Measurements from ENCODE around the gene HRH1. TPM values are rescaled to one million over a fixed set of nuclear protein-coding genes. Genes with fewer than 3 reads are reported as not detected.

HRH1 gene
- total RNA-seq, 1 experiment from 2014 or later: 1.3 TPM

GRCh38 chr3:11224870-11225229 lies 70.6 kb downstream of the HRH1 start:
- peak overlapping the region; percentile 89 for H3K4me3 Mint-ChIP-seq (ENCODE audit: unreplicated experiment)
- H3K27ac Mint-ChIP-seq (ENCODE audit: unreplicated experiment): peak overlapping the region; percentile 83
- Histone ChIP-seq H3K36me3 (ENCODE audit: control insufficient read depth, insufficient read depth, low read length) (no peaks in the 10 kb centered on the region), H3K4me1 (no peaks in the 10 kb centered on the region), H3K27me3 (replicated peaks; ENCODE audit: control insufficient read depth, insufficient read depth, low read length) (no peaks in the 10 kb centered on the region), H3K9me3 (no peaks in the 10 kb centered on the region), H3K4me3 (ENCODE audit: low read depth, low read length) (peak overlapping the region; percentile 54)
- H3K27me3 Mint-ChIP-seq (ENCODE audit: insufficient read depth, unreplicated experiment): no peaks in the 10 kb centered on the region
- intact Hi-C loops (cut with micrococcal nuclease; ENCODE audit: unreplicated experiment): no loop called here
- BruUV-seq (replicated peaks): TSS peak; percentile 70
- no peak for DNase-seq
- H3K36me3 Mint-ChIP-seq (ENCODE audit: insufficient read depth, unreplicated experiment): peaks cover 6% of the 10 kb centered on the region
- POLR2A ChIA-PET: no interaction called here
- TF ChIP-seq CTCF (IDR thresholded peaks at IDR 0.05; ENCODE audit: insufficient read depth in 1 of 2, low read depth in 1 of 2, low read length in 1 of 2, severe bottlenecking in 1 of 2, unreplicated experiment in 1 of 2): no peak
- no peaks in the 10 kb centered on the region for H3K9me3 Mint-ChIP-seq (ENCODE audit: unreplicated experiment)
- CTCF ChIA-PET: no interaction called here
- no peaks in the 10 kb centered on the region for H3K4me1 Mint-ChIP-seq (ENCODE audit: low read depth, unreplicated experiment)

DNA sequence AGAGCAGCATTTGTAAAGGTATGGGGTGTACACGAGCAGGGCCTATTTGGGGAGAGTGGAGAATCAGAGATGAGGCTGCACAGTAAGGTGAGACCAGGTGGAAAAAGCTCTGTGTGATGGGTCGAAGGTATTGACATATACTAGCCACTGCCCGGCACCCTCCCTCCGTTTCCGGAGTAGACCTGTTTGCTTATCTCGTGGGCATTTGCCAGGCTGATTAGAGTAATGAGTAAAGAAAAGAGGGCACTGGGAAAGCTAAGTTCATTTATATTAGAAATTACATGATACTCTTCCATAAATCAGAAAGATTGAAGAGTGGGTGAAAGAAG lies 71.7 kb downstream of the HRH1 start:
- peak overlapping the region; percentile 54 for H3K4me3 ChIP-seq (ENCODE audit: low read depth, low read length)
- H3K36me3 ChIP-seq (ENCODE audit: control insufficient read depth, insufficient read depth, low read length): no peaks in the 10 kb centered on the region
- H3K9me3 ChIP-seq: no peaks in the 10 kb centered on the region
- BruUV-seq (replicated peaks): no TSS peak
- Mint-ChIP-seq H3K36me3 (ENCODE audit: insufficient read depth, unreplicated experiment) (peaks cover 6% of the 10 kb centered on the region), H3K9me3 (ENCODE audit: unreplicated experiment) (no peaks in the 10 kb centered on the region), H3K27me3 (ENCODE audit: insufficient read depth, unreplicated experiment) (no peaks in the 10 kb centered on the region), H3K4me1 (ENCODE audit: low read depth, unreplicated experiment) (no peaks in the 10 kb centered on the region), H3K27ac (ENCODE audit: unreplicated experiment) (peak overlapping the region; percentile 83), H3K4me3 (ENCODE audit: unreplicated experiment) (peak overlapping the region; percentile 89)
- H3K27me3 ChIP-seq (replicated peaks; ENCODE audit: control insufficient read depth, insufficient read depth, low read length): no peaks in the 10 kb centered on the region
- POLR2A ChIA-PET: no interaction called here
- CTCF ChIA-PET: no interaction called here
- intact Hi-C loops (cut with micrococcal nuclease; ENCODE audit: unreplicated experiment): no loop called here
- no peak for TF ChIP-seq CTCF (IDR thresholded peaks at IDR 0.05; ENCODE audit: insufficient read depth in 1 of 2, low read depth in 1 of 2, low read length in 1 of 2, severe bottlenecking in 1 of 2, unreplicated experiment in 1 of 2)
- no peak for DNase-seq
- H3K4me1 ChIP-seq: no peaks in the 10 kb centered on the region

- Histone ChIP-seq H3K27me3 (replicated peaks; ENCODE audit: control insufficient read depth, insufficient read depth, low read length) (no peaks in the 10 kb centered on the region), H3K36me3 (ENCODE audit: control insufficient read depth, insufficient read depth, low read length) (no peaks in the 10 kb centered on the region), H3K4me3 (ENCODE audit: low read depth, low read length) (no peak overlapping the region), H3K4me1 (no peaks in the 10 kb centered on the region), H3K9me3 (no peaks in the 10 kb centered on the region)
- H3K4me1 Mint-ChIP-seq (ENCODE audit: low read depth, unreplicated experiment): no peaks in the 10 kb centered on the region
- no peak for TF ChIP-seq CTCF (IDR thresholded peaks at IDR 0.05; ENCODE audit: insufficient read depth in 1 of 2, low read depth in 1 of 2, low read length in 1 of 2, severe bottlenecking in 1 of 2, unreplicated experiment in 1 of 2)
- CTCF ChIA-PET: no interaction called here
- DNase-seq: no peak
- no peaks in the 10 kb centered on the region for H3K9me3 Mint-ChIP-seq (ENCODE audit: unreplicated experiment)
- H3K27me3 Mint-ChIP-seq (ENCODE audit: insufficient read depth, unreplicated experiment): peaks cover 2% of the 10 kb centered on the region
- no peak overlapping the region for H3K4me3 Mint-ChIP-seq (ENCODE audit: unreplicated experiment)
- peaks cover 6% of the 10 kb centered on the region for H3K36me3 Mint-ChIP-seq (ENCODE audit: insufficient read depth, unreplicated experiment)
- no peak overlapping the region for H3K27ac Mint-ChIP-seq (ENCODE audit: unreplicated experiment)
- BruUV-seq (replicated peaks): no TSS peak
- POLR2A ChIA-PET: no interaction called here
- intact Hi-C loops (cut with micrococcal nuclease; ENCODE audit: unreplicated experiment): no loop called here
These were observed 73.7 kb downstream of the HRH1 start for GRCh38 chr3:11228041-11228440.
